SK-MEL-5 (cell line): ENCODE results near the gene CD4. TPM values are rescaled to one million over a fixed set of nuclear protein-coding genes. Genes with fewer than 3 reads are reported as not detected.

Experiments
- DNase-seq: peaks from one replicate; pipeline ENCODE4 v3.0.0-alpha.2; 2016; ENCODE audit warnings: low read depth, low spot score
- in situ Hi-C: cut with HindIII; loops from 2 replicates; pipeline ENCODE4 v1.10.0; 2016; ENCODE audit warnings: low sequenced_read_pairs, high pct_unique_total_duplicates, low pct_unique_long_range_greater_than_20kb
- total RNA-seq: library from RNA; depleted of rRNA; stranded (reverse); fragments of >200 nt; shearing (Covaris generic); gene quantifications from 2 replicates; pipeline ENCODE4 v1.2.3, GENCODE V29; 2014

CD4 gene
- total RNA-seq, 1 experiment from 2014 or later: 0.05 TPM

GRCh38 chr12:6830999-6831398, 41.7 kb downstream of the CD4 start:
- DNase-seq: no peak
- in situ Hi-C loops: no loop called here

DNA sequence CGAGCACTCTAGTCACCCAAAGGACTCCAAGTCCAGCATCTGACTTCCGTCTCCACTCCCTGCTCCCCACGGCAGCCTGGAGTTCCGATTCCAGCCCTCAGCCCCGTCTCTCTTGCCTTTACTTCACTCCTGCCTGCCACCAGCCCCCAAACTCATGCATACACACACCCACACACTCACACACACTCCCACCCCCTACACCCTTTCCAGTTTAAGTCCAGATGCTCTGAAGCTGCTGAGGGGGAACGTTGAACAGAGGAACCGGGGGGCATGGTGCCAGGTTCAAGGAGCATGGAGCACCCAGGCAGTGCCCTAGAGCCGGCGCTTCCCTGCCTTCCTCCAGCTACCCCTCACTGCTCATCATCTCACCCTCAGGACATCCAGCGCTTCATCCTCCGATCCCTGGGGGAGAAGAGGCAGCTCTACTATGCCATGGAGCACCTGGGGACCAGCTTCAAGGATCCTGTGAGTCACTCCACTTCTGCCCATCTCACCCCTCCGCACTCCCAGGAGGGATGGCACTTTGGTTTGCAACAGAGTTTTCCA, 42.2 kb downstream of the CD4 start:
- no peak for DNase-seq
- in situ Hi-C loops: no loop called here

DNA sequence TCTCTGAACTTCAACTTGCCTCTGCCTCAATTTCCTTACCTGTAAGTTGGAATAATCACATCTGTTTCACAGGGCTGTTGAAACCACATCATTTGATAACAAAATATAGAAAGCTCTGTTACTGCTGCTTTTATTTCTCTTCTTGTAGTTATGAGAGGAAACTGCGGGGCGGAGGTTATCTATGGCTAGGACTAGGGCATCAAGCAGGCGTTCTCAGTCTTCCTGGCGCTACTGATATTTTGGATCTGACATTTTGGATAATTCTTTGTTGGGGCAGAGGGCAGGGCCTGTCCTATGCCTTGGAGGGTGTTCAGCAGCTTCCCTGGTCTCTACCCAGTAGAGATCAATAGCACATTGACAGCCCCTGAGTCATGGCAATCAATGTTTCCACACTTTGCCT, 42.8 kb downstream of the CD4 start:
- in situ Hi-C loops: no loop called here
- no peak for DNase-seq

DNA sequence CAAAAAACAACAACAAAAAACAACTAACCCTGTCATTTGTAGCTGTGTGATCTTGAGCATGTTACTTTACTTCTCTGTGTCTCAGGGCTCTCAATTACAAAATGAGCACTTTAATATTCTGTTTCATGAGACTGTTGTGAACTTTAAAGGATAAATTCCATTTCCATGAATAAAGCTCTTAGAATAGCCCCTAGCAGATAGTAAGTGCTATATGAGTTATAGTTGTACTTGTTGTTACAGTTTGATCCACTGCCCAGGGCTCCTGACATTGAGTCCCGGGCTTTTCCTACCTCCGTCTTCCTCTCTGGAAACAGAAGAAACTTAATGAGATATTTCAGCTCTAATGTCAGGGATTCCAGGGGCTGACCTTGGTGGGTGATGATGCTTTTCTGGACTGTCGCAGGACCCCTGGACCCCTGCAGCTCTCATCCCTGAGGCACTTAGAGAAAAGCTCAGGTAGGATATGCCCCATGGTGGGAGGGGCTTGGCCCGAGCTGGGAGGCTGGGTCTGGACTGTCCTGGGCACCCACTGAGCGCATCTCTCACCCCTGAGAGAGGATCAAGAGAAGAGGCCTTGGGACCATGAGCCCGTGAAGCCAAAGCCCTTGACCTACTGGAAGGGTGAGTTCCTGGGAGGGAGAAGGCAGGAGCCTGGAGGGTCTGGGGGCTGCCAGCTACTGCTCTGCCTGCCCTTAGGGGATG, 44.0 kb downstream of the CD4 start:
- in situ Hi-C loops: no loop called here
- no peak for DNase-seq

GRCh38 chr12:6834254-6834653, 44.9 kb downstream of the CD4 start:
- DNase-seq: no peak
- in situ Hi-C loops: no loop called here

DNA sequence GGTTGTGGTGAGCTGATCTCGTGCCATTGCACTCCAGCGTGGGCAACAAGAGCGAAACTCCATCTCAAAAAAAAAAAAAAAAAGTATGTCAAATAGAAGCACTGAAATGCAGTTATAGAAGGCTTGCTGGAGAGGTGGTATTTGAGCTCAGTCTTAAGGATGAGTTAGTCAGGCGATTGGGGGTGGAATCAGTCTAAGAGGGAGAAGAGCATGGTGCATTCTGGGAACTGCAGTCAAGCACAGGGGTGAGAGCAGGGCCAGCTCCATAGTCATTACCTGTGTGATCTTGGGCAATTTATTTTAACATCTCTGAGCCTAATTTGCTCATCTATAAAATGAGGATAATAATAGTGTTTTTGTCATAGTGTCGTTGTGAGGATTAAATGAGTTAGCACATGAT, 45.5 kb downstream of the CD4 start:
- DNase-seq: no peak
- in situ Hi-C loops: no loop called here

GRCh38 chr12:6836851-6837250, 47.5 kb downstream of the CD4 start:
- in situ Hi-C loops: no loop called here
- DNase-seq: no peak

GRCh38 chr12:6837370-6838060, 48.2 kb downstream of the CD4 start:
- in situ Hi-C loops: no loop called here
- DNase-seq: no peak

DNA sequence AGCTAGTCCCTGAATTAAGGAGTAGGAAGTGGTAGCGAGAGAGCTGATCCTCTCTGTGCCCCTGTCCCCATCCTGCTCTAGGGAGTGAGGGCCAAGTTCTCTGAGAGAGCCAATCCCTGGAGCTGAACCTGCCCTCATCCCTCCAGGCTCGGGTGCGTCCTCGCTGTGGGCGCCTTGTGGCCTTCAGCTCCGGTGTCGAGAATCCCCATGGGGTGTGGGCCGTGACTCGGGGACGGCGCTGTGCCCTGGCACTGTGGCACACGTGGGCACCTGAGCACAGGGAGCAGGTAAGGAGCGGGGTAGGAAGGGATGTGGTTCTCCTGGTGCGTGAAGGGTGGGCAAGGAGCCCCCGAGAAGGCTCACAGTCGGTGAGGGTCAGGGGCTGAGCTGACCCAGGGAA, 49.5 kb downstream of the CD4 start:
- in situ Hi-C loops: no loop called here
- no peak for DNase-seq

DNA sequence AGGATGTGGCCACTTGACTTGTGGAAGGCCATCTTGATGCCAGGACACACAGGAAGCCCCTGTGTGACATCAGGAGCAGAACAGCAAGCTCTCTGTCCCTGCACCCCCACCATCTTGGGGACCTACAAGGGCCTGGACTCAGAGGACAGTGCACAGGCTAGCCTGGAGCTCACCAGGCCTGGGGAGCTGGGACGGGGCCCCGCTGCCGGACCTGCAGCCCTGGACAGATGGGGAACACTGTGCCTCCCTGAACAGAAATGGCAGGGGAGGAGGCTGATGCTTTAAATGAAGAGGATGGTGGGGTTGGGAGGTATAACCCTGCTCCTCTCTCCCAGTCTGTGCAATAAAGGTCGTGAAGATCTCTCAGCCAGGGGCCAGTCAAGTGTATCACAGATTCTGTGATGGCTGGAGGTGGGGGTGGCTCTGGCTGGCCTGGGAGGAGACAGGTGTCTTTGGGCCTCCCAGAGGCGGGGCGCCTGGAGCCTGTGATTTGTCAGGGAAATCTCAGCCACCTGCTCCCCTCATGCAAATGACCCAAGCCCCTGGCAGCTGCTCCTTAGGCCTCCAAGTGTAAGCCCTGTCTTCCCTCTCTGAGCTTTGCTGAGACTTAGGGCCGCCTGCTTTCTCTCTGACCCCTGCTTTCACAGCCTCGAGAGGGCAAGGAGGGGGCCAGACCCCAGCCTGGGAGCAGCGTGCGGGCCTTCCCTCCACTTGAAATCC, 50.3 kb downstream of the CD4 start:
- in situ Hi-C loops: no loop called here
- no peak for DNase-seq

DNA sequence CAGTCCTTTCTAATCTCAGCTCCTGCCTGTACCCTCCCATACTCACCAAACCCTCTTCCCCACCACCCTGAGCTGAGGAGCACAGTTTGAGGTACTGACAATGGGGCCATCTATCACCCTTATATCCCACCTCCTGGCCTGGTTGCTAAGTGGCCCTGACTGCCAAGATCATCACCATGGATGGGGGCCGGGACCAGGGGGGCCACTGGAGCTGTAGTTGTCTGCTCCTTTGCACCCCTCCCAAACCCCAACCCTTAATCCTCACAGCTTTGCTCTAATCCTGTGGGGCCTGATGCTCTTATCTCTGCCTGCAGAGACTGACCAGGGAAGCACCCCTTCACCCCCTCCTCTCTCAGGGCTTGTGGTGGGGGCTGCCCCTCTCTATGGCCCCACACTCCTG, 51.0 kb downstream of the CD4 start:
- DNase-seq: no peak
- in situ Hi-C loops: no loop called here

DNA sequence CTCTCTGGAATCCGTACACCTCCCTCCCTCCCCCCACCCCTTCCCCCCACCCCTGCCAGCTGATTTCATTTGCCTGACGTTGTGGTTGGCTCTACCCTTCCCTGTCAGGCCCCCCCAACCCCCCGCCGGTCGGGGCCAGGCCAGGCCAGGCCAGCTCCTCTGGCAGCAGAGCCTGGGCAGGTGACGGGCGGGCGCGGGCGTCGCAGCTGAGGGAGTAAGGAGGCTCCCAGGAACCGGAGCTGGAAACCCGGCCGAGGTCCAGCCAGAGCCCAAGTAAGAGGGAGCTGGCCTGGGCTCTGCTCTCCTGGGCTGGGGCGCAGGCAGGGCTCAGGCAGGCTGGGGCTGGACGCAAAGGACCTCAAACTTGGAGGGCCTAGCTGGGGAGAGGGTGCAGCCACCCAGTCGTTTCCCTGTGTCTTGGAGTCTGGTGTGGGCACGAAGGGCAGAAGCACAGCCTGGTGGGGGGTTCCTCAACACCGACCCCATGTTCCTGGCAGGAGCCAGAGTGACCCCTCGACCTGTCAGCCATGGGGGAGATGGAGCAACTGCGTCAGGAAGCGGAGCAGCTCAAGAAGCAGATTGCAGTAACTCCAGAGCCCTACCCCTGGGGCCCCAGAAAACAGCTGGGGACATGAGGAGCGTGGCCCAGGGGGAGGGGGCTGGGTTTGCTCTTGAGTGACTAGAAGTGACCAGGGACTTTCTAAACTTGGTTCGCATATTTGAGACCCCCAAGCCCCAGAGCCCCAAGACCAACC, 51.6 kb downstream of the CD4 start, which contains the start of gene GNB3:
TSS of gene GNB3 (plus strand) at position 165 of the 755 bp plus-strand sequence. CDS start at position 528, 363 bp downstream.
- DNase-seq: no peak
- in situ Hi-C loops: no loop called here

DNA sequence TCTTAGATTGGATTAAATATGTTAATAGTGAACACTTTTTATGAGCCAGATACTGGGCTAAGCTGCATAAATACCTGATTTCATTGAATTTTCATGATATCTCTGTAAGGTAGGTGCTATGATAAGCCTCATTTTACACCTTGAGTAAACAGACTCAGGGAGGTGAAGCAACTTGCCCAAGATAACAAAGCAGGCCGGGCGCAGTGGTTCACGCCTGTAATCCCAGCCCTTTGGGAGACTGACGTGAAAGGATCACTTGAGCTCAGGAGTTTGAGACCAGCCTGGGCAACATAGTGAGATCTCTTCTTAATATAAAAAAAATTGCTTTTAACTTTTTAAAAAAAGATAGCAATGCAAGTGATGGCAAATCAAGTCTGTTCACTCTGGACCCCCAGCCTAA, 52.7 kb downstream of the CD4 start:
- in situ Hi-C loops: no loop called here

DNA sequence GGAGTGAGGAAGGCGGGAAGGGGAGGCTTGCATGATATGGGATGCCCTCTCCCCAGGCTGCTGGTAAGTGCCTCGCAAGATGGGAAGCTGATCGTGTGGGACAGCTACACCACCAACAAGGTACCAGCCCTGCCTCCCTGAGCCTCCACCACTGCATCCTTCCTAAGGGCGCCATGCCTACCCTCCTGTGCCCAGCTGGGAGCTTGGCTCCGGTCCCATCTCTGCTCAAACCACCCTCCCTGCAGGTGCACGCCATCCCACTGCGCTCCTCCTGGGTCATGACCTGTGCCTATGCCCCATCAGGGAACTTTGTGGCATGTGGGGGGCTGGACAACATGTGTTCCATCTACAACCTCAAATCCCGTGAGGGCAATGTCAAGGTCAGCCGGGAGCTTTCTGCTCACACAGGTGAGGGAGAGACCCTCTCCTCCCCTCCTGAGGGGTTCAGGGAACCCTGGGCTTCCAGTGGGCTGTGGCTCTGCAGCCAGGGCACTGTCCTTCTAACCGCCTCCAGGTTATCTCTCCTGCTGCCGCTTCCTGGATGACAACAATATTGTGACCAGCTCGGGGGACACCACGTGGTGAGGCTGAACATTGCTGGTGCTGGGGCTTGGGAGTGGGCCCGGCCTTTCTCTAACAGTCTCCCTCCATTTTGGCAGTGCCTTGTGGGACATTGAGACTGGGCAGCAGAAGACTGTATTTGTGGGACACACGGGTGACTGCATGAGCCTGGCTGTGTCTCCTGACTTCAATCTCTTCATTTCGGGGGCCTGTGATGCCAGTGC, 54.0 kb downstream of the CD4 start:
- in situ Hi-C loops: no loop called here
- DNase-seq: no peak

More for the DNA sequence above, 52.7 kb downstream of the CD4 start:
- DNase-seq: no peak

DNA sequence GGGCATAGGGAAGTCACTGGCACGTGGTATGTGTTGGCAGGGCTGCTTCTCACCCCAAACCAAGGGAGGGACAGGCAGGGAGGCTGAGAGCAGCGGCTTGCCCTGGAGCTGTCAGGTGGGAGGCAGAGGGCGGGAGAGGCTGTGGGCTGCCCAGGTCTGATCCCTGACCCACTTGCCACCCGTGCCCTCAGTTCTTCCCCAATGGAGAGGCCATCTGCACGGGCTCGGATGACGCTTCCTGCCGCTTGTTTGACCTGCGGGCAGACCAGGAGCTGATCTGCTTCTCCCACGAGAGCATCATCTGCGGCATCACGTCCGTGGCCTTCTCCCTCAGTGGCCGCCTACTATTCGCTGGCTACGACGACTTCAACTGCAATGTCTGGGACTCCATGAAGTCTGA, 56.1 kb downstream of the CD4 start:
- in situ Hi-C loops: no loop called here
- DNase-seq: no peak

DNA sequence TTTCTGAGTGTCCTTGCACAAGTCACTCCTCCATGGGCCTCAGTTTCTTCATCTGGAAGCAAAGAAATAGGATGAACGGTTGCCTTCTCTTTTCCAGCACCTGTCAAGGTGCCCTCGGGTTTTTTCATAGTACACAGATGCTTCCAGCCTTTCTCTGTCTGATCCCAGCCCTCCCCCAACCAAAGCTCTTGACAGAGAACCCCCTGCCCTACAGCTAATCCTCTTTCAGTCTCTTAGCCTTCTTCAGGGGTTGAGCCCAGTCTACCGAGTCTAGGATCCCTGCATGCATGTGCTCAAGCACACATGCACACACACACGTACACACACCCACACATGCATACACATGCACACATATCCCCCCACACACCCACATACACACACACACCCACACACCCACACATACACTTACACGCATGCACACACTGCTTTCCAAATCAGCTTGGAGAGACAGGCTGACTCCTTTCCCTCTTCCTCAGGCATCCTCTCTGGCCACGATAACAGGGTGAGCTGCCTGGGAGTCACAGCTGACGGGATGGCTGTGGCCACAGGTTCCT, 57.1 kb downstream of the CD4 start:
- no peak for DNase-seq
- in situ Hi-C loops: no loop called here

DNA sequence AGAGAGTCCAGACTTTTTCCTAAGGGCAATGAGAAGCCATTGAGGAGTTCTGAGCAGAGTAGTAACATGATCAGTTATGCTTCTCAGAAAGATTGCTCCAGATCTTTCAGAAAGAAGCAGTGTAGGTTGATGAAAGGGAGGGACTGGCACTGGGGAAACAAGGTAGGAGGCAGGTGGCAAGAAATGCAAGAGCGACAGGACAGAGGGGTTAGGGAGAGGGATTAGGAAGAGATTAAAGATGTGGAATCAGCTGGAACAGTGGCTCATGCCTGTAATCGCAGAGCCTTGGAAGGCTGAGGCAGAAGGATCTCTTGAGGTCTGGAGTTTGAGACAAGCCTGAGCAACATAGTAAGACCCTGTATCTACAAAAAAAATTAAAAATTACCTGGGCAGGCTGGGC, 58.3 kb downstream of the CD4 start:
- in situ Hi-C loops: no loop called here
- DNase-seq: no peak
